HG02884 (cell line): Measurements from ENCODE around the gene SULT4A1.

Source experiments
- ATAC-seq: cut with Tn5 transposase; IDR thresholded peaks from one replicate; pipeline ENCODE4 v1.9.1; 2021; ENCODE audit warnings: mild to moderate bottlenecking, moderate library complexity; ENCODE audit not compliant: unreplicated experiment

The SULT4A1 gene

GRCh38 chr22:43828998-43829782, 33.1 kb downstream of the SULT4A1 start:
- ATAC-seq: no peak

- no peak for ATAC-seq
Observed at GRCh38 chr22:43828725-43828997, 33.7 kb downstream of the SULT4A1 start.

GRCh38 chr22:43827926-43828724, 34.2 kb downstream of the SULT4A1 start:
- no peak for ATAC-seq

GRCh38 chr22:43827003-43827735, 35.1 kb downstream of the SULT4A1 start:
- no peak for ATAC-seq

- ATAC-seq: no peak
Observed at GRCh38 chr22:43826142-43827002, 35.9 kb downstream of the SULT4A1 start.

- ATAC-seq: no peak
Observed at GRCh38 chr22:43825651-43826050, 36.7 kb downstream of the SULT4A1 start.

GRCh38 chr22:43824724-43825420, 37.4 kb downstream of the SULT4A1 start:
- ATAC-seq: no peak

- no peak for ATAC-seq
Observed at GRCh38 chr22:43823911-43824665, 38.2 kb downstream of the SULT4A1 start.

GRCh38 chr22:43823353-43823908, 38.9 kb downstream of the SULT4A1 start:
- no peak for ATAC-seq

GRCh38 chr22:43821606-43822425, 40.5 kb downstream of the SULT4A1 start:
- no peak for ATAC-seq

GRCh38 chr22:43820651-43821305, 41.5 kb downstream of the SULT4A1 start:
- no peak for ATAC-seq

GRCh38 chr22:43819931-43820640, 42.2 kb downstream of the SULT4A1 start:
- no peak for ATAC-seq

GRCh38 chr22:43819421-43819921, 42.8 kb downstream of the SULT4A1 start:
- no peak for ATAC-seq

- ATAC-seq: no peak
Observed at GRCh38 chr22:43818981-43819380, 43.3 kb downstream of the SULT4A1 start.

- ATAC-seq: no peak
Observed at GRCh38 chr22:43817402-43817801, 44.9 kb downstream of the SULT4A1 start.

- ATAC-seq: no peak
Observed at GRCh38 chr22:43814264-43814663, 48.0 kb downstream of the SULT4A1 start.

GRCh38 chr22:43812890-43813289, 49.4 kb downstream of the SULT4A1 start:
- no peak for ATAC-seq
